Caco-2 (cell line): ENCODE measurements around the gene PHF21A. TPM values are rescaled to one million over a fixed set of nuclear protein-coding genes. Genes with fewer than 3 reads are reported as not detected.

ENCODE experiments used
- BruUV-seq: library from RNA; stranded (reverse); fragments of 400-500 nt; replicated peaks from 2 replicates; lab custom pipeline; 2021; lab: Mats Ljungman, UMichigan
- CTCF ChIA-PET: fragments of 300-600 bp; sonication (Branson Sonifier 250); formaldehyde crosslinking; loops from one replicate; lab custom pipeline; 2022; ENCODE audit warnings: antibody characterized with exemption; lab: Charles Lee
- POLR2A ChIA-PET: fragments of 300-600 bp; sonication (Branson Sonifier 250); formaldehyde crosslinking; loops from one replicate; lab custom pipeline; 2022; ENCODE audit warnings: antibody characterized with exemption; lab: Charles Lee
- DNase-seq, 2 experiments: peaks; one replicate each; pipeline versions ENCODE4 v3.0.0 to v3.0.0-alpha.2; 2020 to 2022
- H3K27me3 ChIP-seq: replicated peaks from 2 replicates; pipeline ENCODE4 v1.6.0; 2011; ENCODE audit warnings: low read length; ENCODE audit not compliant: control insufficient read depth, insufficient read depth
- H3K36me3 ChIP-seq: 2 replicates; pipeline ENCODE4 v1.5.1; 2011; ENCODE audit warnings: low read length; ENCODE audit not compliant: control insufficient read depth, insufficient read depth
- H3K4me1 ChIP-seq: fragments of 250-450 bp; sonication (Bioruptor Pico); 2 replicates; pipeline ENCODE4 v1.5.1; 2020; ENCODE audit warnings: mild to moderate bottlenecking
- H3K4me3 ChIP-seq: 2 replicates; pipeline ENCODE4 v1.5.1; 2011; ENCODE audit warnings: low read depth, mild to moderate bottlenecking, control low read depth, low read length
- H3K9me3 ChIP-seq: fragments of 250-450 bp; sonication (Bioruptor Pico); 2 replicates; pipeline ENCODE4 v1.5.1; 2020; ENCODE audit warnings: mild to moderate bottlenecking, moderate library complexity
- H3K27ac Mint-ChIP-seq: one replicate; pipeline ENCODE4 v1.8.0; 2022; ENCODE audit warnings: mixed read lengths; ENCODE audit not compliant: unreplicated experiment
- H3K27me3 Mint-ChIP-seq: one replicate; pipeline ENCODE4 v1.8.0; 2022; ENCODE audit warnings: mixed read lengths; ENCODE audit not compliant: insufficient read depth, unreplicated experiment
- H3K36me3 Mint-ChIP-seq: one replicate; pipeline ENCODE4 v1.8.0; 2022; ENCODE audit warnings: mild to moderate bottlenecking, mixed read lengths; ENCODE audit not compliant: insufficient read depth, unreplicated experiment
- H3K4me1 Mint-ChIP-seq: one replicate; pipeline ENCODE4 v1.8.0; 2022; ENCODE audit warnings: low read depth, mixed read lengths; ENCODE audit not compliant: unreplicated experiment
- H3K4me3 Mint-ChIP-seq: one replicate; pipeline ENCODE4 v1.8.0; 2022; ENCODE audit warnings: mild to moderate bottlenecking, moderate library complexity, mixed read lengths; ENCODE audit not compliant: unreplicated experiment
- H3K9me3 Mint-ChIP-seq: one replicate; pipeline ENCODE4 v1.8.0; 2022; ENCODE audit warnings: mixed read lengths; ENCODE audit not compliant: unreplicated experiment
- CTCF ChIP-seq, 2 experiments: fragments of 200-600 bp in 1 of 2; IDR thresholded peaks; 1 replicate in 1 of 2; 2 replicates in 1 of 2; pipeline versions ENCODE4 v1.5.1 to v1.8.0; 2011 to 2022; ENCODE audit warnings: antibody characterized with exemption in 1 of 2, control low read depth in 1 of 2, inconsistent platforms in 1 of 2, low read depth in 1 of 2, low read length in 1 of 2, mild to moderate bottlenecking in 1 of 2, moderate library complexity in 1 of 2; ENCODE audit not compliant: insufficient read depth in 1 of 2, severe bottlenecking in 1 of 2, unreplicated experiment in 1 of 2
- intact Hi-C: fragments of 100-400 bp; cut with micrococcal nuclease; formaldehyde crosslinking; loops from one replicate; pipeline ENCODE4 v1.10.0; 2022; ENCODE audit not compliant: unreplicated experiment
- total RNA-seq: library from RNA; stranded (reverse); gene quantifications from 2 replicates; pipeline ENCODE4 v1.2.3, GENCODE V29; 2022

The PHF21A gene
- total RNA-seq, 1 experiment from 2014 or later, result 20.0 TPM

- TF ChIP-seq CTCF (IDR thresholded peaks at IDR 0.05; ENCODE audit: insufficient read depth in 1 of 2, low read depth in 1 of 2, low read length in 1 of 2, severe bottlenecking in 1 of 2, unreplicated experiment in 1 of 2), result no peak
- Mint-ChIP-seq H3K27ac (no peak overlapping the region), H3K4me3 (no peak overlapping the region), H3K4me1 (peaks cover 14% of the 10 kb centered on the region), H3K27me3 (no peaks in the 10 kb centered on the region), H3K36me3 (no peaks in the 10 kb centered on the region), H3K9me3 (no peaks in the 10 kb centered on the region)
- Histone ChIP-seq H3K4me3 (no peak overlapping the region), H3K27me3 (no peaks in the 10 kb centered on the region), H3K9me3 (no peaks in the 10 kb centered on the region), H3K36me3 (no peaks in the 10 kb centered on the region), H3K4me1 (peaks cover 17% of the 10 kb centered on the region)
- BruUV-seq, result no TSS peak
- DNase-seq, result no peak
- intact Hi-C loops, result no loop called here
- ChIA-PET CTCF (interaction anchor here (0.6 kb wide), 1 partner anchor 9 kb away, joined by 3 read pairs; no protein-coding TSS in a partner anchor), POLR2A (no interaction called here)
Measured at GRCh38 chr11:45997599-45997998, 123.7 kb downstream of the PHF21A start.

GRCh38 chr11:45995342-45995734 is 125.9 kb downstream of the PHF21A start:
- ChIA-PET POLR2A (no interaction called here), CTCF (interaction anchor here (0.7 to 1.5 kb wide), 2 partner anchors 11 to 31 kb away, joined by 3 to 5 read pairs; no protein-coding TSS in a partner anchor)
- Histone ChIP-seq H3K36me3 (no peaks in the 10 kb centered on the region), H3K27me3 (no peaks in the 10 kb centered on the region), H3K4me1 (0 out of 2 replicates have a peak, but pooled peaks cover 4% of the 10 kb centered on the region), H3K9me3 (no peaks in the 10 kb centered on the region), H3K4me3 (no peak overlapping the region)
- Mint-ChIP-seq H3K9me3 (no peaks in the 10 kb centered on the region), H3K4me1 (peaks cover 7% of the 10 kb centered on the region), H3K4me3 (no peak overlapping the region), H3K27ac (no peak overlapping the region), H3K27me3 (no peaks in the 10 kb centered on the region), H3K36me3 (no peaks in the 10 kb centered on the region)
- DNase-seq, result no peak
- intact Hi-C loops, result no loop called here
- TF ChIP-seq CTCF (IDR thresholded peaks at IDR 0.05; ENCODE audit: insufficient read depth in 1 of 2, low read depth in 1 of 2, low read length in 1 of 2, severe bottlenecking in 1 of 2, unreplicated experiment in 1 of 2), result no peak
- no TSS peak for BruUV-seq

GRCh38 chr11:45994371-45995341 is 126.6 kb downstream of the PHF21A start:
- Mint-ChIP-seq H3K36me3 (no peaks in the 10 kb centered on the region), H3K27ac (no peak overlapping the region), H3K9me3 (no peaks in the 10 kb centered on the region), H3K4me1 (peaks cover 7% of the 10 kb centered on the region), H3K27me3 (no peaks in the 10 kb centered on the region), H3K4me3 (no peak overlapping the region)
- Histone ChIP-seq H3K4me3 (no peak overlapping the region), H3K4me1 (0 out of 2 replicates have a peak, but pooled peaks cover 4% of the 10 kb centered on the region), H3K27me3 (no peaks in the 10 kb centered on the region), H3K36me3 (no peaks in the 10 kb centered on the region), H3K9me3 (no peaks in the 10 kb centered on the region)
- TF ChIP-seq CTCF (IDR thresholded peaks at IDR 0.05; ENCODE audit: insufficient read depth in 1 of 2, low read depth in 1 of 2, low read length in 1 of 2, severe bottlenecking in 1 of 2, unreplicated experiment in 1 of 2), result no peak
- CTCF ChIA-PET, result interaction anchor here (0.7 to 1.5 kb wide), 3 partner anchors 12 to 30 kb away, joined by 3 to 5 read pairs (median 4); no protein-coding TSS in a partner anchor
- BruUV-seq, result no TSS peak
- POLR2A ChIA-PET, result no interaction called here
- DNase-seq, result no peak
- intact Hi-C loops, result no loop called here
